GM10847 (cell line): ENCODE data around the gene CDH4.

Experiments used
- POLR2A ChIP-seq: IDR thresholded peaks from 2 replicates; pipeline ENCODE4 v1.6.1; 2011; ENCODE audit not compliant: insufficient read length; ENCODE audit errors: extremely low read depth

Gene CDH4

GRCh38 chr20:61508301-61509096, 256.4 kb downstream of the CDH4 start:
- no peak for TF ChIP-seq POLR2A

GRCh38 chr20:61510778-61511330, 258.8 kb downstream of the CDH4 start:
- TF ChIP-seq POLR2A: no peak

- no peak for TF ChIP-seq POLR2A
Observed at GRCh38 chr20:61512475-61512874, 260.4 kb downstream of the CDH4 start.

- TF ChIP-seq POLR2A: no peak
Observed at GRCh38 chr20:61513124-61514017, 261.3 kb downstream of the CDH4 start.

GRCh38 chr20:61514018-61514365, 261.9 kb downstream of the CDH4 start:
- no peak for TF ChIP-seq POLR2A

GRCh38 chr20:61514396-61514795, 262.3 kb downstream of the CDH4 start:
- TF ChIP-seq POLR2A: no peak

GRCh38 chr20:61514805-61515505, 262.9 kb downstream of the CDH4 start:
- TF ChIP-seq POLR2A: no peak

GRCh38 chr20:61515922-61516321, 263.9 kb downstream of the CDH4 start:
- no peak for TF ChIP-seq POLR2A

- TF ChIP-seq POLR2A: no peak
Observed at GRCh38 chr20:61516346-61517208, 264.5 kb downstream of the CDH4 start.

- no peak for TF ChIP-seq POLR2A
Observed at GRCh38 chr20:61517419-61517818, 265.4 kb downstream of the CDH4 start.

GRCh38 chr20:61518424-61518951, 266.4 kb downstream of the CDH4 start:
- TF ChIP-seq POLR2A: no peak

- TF ChIP-seq POLR2A: no peak
Observed at GRCh38 chr20:61519488-61519887, 267.4 kb downstream of the CDH4 start.

GRCh38 chr20:61520076-61520892, 268.2 kb downstream of the CDH4 start:
- TF ChIP-seq POLR2A: no peak
